Breast epithelium (tissue), 4 donors: ENCODE data around the gene POFUT2. TPM values are rescaled to one million over a fixed set of nuclear protein-coding genes. Genes with fewer than 3 reads are reported as not detected.

Experiments used
- DNase-seq, 2 donors: peaks; one replicate each; pipeline ENCODE4 v3.0.0-alpha.2; 2019; ENCODE audit warnings: low spot score in 2 of 2
- H3K27ac ChIP-seq, 2 donors: fragments of 200-600 bp; sonication (generic) in 1 of 2; one replicate each; pipeline ENCODE4 v1.5.1; 2016 to 2019; ENCODE audit warnings: mild to moderate bottlenecking in 1 of 2
- H3K27me3 ChIP-seq, 2 donors: fragments of 200-600 bp; sonication (generic) in 1 of 2; one replicate each; pipeline versions ENCODE4 v1.5.1 to v1.6.0; 2017 to 2019; ENCODE audit warnings: control low read depth in 1 of 2, mild to moderate bottlenecking in 1 of 2
- H3K36me3 ChIP-seq: fragments of 200-600 bp; one replicate; pipeline ENCODE4 v1.5.1; 2019
- H3K4me1 ChIP-seq, 2 donors: fragments of 200-600 bp; sonication (generic); one replicate each; pipeline ENCODE4 v1.5.1; 2016 to 2019; ENCODE audit warnings: control low read depth in 1 of 2
- H3K4me3 ChIP-seq, 3 donors: fragments of 200-600 bp; sonication (generic); 1 replicate in 2 of 3; 2 replicates in 1 of 3; pipeline ENCODE4 v1.5.1; 2016 to 2019; ENCODE audit warnings: mild to moderate bottlenecking in 3 of 3, moderate library complexity in 2 of 3
- H3K9me3 ChIP-seq, 2 donors: fragments of 200-600 bp; sonication (generic) in 1 of 2; one replicate each; pipeline ENCODE4 v1.5.1; 2016 to 2019; ENCODE audit warnings: control low read depth in 1 of 2
- CTCF ChIP-seq, 3 donors: fragments of 450-650 bp; IDR thresholded peaks; one replicate each; pipeline ENCODE4 v1.5.1; 2016 to 2017; ENCODE audit warnings: antibody characterized with exemption in 3 of 3, mild to moderate bottlenecking in 3 of 3, moderate library complexity in 3 of 3
- POLR2A ChIP-seq: fragments of 450-650 bp; IDR thresholded peaks from one replicate; pipeline ENCODE4 v1.6.1; 2016; ENCODE audit warnings: antibody characterized with exemption, mild to moderate bottlenecking, moderate library complexity
- POLR2AphosphoS5 ChIP-seq, 3 donors: sonication (generic); formaldehyde crosslinking; IDR thresholded peaks; one replicate each; pipeline ENCODE4 v1.6.1; 2017; ENCODE audit warnings: antibody characterized with exemption in 3 of 3
- intact Hi-C: fragments of 100-400 bp; cut with DNase I; formaldehyde crosslinking; loops from one replicate; pipeline ENCODE4 v1.15.1; 2023; ENCODE audit warnings: low total_unique reads
- total RNA-seq, 3 donors: library from RNA; depleted of rRNA; stranded (reverse); fragments of >200 nt; gene quantifications; one replicate each; pipeline ENCODE4 v1.1.0, GENCODE V29; 2016

POFUT2 gene
- total RNA-seq, 3 donors from 2014 or later = 20.0 to 22.9 (median 22.1) TPM

DNA sequence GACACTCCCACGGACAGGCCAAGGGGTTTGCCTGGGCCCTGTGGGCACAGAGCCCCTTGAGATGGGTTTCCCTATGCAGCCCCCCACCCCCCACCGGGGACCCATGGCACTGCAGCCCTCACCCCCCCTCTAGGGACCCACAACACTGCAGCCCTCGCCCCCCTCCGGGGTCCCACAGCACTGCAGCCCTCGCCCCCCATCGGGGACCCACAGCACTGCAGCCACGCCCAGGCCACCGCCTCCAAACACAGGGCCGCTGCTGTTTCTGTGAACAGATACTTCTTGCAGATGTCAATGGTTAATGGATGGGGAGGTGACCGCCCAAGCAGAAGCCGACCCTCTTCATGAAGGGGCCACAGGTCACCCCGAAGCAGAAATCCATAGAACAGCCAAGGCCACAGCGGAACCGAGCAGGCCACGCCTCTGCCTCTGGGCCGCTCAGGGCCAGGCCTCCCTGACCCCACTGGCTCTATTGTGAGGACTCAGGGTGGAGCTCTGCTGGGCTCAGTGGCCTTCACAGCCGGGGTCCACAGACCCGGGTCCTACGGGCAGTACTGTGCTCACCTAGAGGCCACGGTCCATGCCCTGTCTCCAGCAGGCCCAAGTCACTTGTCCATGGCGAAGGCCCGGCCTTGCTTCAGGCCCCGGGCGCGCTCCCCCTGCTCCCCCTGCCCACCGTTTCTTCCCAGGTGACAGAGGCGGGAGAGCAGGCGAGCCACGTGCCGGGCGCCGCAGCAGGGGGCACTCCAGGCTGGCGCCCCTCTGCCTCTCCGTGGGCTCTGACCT, 4.1 kb upstream of the POFUT2 start:
- Histone ChIP-seq H3K4me3 (no peak overlapping the region), H3K9me3 (no peaks in the 10 kb centered on the region), H3K27ac (peak overlapping the region; percentile 83 to 97), H3K4me1 (peaks cover 12% of the 10 kb centered on the region in 2 donors), H3K27me3 (no peaks in the 10 kb centered on the region), H3K36me3 (no peaks in the 10 kb centered on the region)
- DNase-seq = peak in 1 of 2 donors; percentile 47
- no peak for TF ChIP-seq POLR2AphosphoS5 (IDR thresholded peaks at IDR 0.05)
- TF ChIP-seq CTCF (IDR thresholded peaks at IDR 0.05) = no peak
- TF ChIP-seq POLR2A = no peak
- intact Hi-C loops = loop anchor here (2.0 kb wide), 1 partner anchor 147 kb away; no protein-coding TSS in a partner anchor

GRCh38 chr21:45290948-45291612, 3.4 kb upstream of the POFUT2 start:
- Histone ChIP-seq H3K4me1 (peaks cover 14 to 17% of the 10 kb centered on the region in 2 donors), H3K9me3 (no peaks in the 10 kb centered on the region), H3K27ac (peak overlapping the region in 1 of 2 donors; percentile 97), H3K36me3 (no peaks in the 10 kb centered on the region), H3K4me3 (no peak overlapping the region), H3K27me3 (no peaks in the 10 kb centered on the region)
- peak in 1 of 2 donors; percentile 43 for DNase-seq
- TF ChIP-seq CTCF (IDR thresholded peaks at IDR 0.05) = no peak
- peak in 1 of 3 donors; percentile 18 for TF ChIP-seq POLR2AphosphoS5 (IDR thresholded peaks at IDR 0.05)
- TF ChIP-seq POLR2A = no peak
- intact Hi-C loops = no loop called here

GRCh38 chr21:45289655-45290515, 2.2 kb upstream of the POFUT2 start:
- Histone ChIP-seq H3K36me3 (peaks cover 5% of the 10 kb centered on the region), H3K9me3 (no peaks in the 10 kb centered on the region), H3K4me3 (no peak overlapping the region), H3K4me1 (peaks cover 14 to 17% of the 10 kb centered on the region in 2 donors), H3K27ac (no peak overlapping the region), H3K27me3 (no peaks in the 10 kb centered on the region)
- peak; percentile 16 to 49 for DNase-seq
- intact Hi-C loops = loop anchor here (5.0 kb wide), 1 partner anchor 802 kb away; no protein-coding TSS in a partner anchor
- TF ChIP-seq POLR2AphosphoS5 (IDR thresholded peaks at IDR 0.05) (no peak), CTCF (IDR thresholded peaks at IDR 0.05) (no peak), POLR2A (no peak)

- no peak overlapping the region for H3K4me3 ChIP-seq
- H3K36me3 ChIP-seq = peaks cover 5% of the 10 kb centered on the region
- intact Hi-C loops = loop anchor here (5.0 kb wide), 1 partner anchor 803 kb away; no protein-coding TSS in a partner anchor
- TF ChIP-seq POLR2AphosphoS5 (IDR thresholded peaks at IDR 0.05) = no peak
- no peak for TF ChIP-seq POLR2A
- no peak for TF ChIP-seq CTCF (IDR thresholded peaks at IDR 0.05)
- no peaks in the 10 kb centered on the region for H3K9me3 ChIP-seq
- H3K27me3 ChIP-seq = no peaks in the 10 kb centered on the region
- DNase-seq = peak in 1 of 2 donors; percentile 17
- no peak overlapping the region for H3K27ac ChIP-seq
- peaks cover 14 to 17% of the 10 kb centered on the region in 2 donors for H3K4me1 ChIP-seq
Observed at GRCh38 chr21:45289134-45289533, 1.4 kb upstream of the POFUT2 start.
